Skeletal muscle cell (primary cell): ENCODE results near the gene WSCD2.

Experiments
- DNase-seq: peaks from one replicate; pipeline ENCODE4 v3.0.0-alpha.2; 2010; ENCODE audit warnings: low read depth
- H3K4me3 ChIP-seq: 2 replicates; pipeline ENCODE4 v1.5.1; 2011; ENCODE audit warnings: low read depth, mild to moderate bottlenecking, control low read depth, low read length, moderate library complexity

The WSCD2 gene

DNA sequence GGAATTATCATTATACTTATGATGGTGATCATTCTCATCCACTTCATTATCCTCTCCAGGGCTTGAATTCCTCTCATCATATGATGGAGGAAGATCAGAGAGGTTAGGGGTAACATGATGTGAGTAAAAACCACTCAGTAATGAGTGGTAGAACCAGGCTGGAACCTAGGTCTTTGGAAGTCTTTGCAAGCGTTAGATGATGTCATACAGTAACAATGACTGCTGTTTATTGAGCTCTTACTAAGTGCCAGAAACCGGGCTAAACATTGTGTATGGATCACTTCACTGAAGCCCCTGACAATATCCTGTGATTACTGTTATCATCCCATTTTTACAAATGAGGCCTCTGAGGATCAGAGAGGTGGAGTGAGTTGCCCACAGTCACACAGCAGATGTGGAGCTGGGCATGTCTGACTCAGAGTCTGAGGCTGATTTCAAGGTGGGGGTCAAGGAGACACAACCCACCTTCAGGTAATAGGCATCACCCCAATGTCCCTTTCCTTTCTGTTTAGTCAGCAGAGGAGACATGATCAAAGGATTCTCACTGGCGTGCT is 19.5 kb downstream of the WSCD2 start:
- no peak overlapping the region for H3K4me3 ChIP-seq
- DNase-seq, result no peak

GRCh38 chr12:108150436-108150835 is 21.3 kb downstream of the WSCD2 start:
- no peak for DNase-seq
- no peak overlapping the region for H3K4me3 ChIP-seq

DNA sequence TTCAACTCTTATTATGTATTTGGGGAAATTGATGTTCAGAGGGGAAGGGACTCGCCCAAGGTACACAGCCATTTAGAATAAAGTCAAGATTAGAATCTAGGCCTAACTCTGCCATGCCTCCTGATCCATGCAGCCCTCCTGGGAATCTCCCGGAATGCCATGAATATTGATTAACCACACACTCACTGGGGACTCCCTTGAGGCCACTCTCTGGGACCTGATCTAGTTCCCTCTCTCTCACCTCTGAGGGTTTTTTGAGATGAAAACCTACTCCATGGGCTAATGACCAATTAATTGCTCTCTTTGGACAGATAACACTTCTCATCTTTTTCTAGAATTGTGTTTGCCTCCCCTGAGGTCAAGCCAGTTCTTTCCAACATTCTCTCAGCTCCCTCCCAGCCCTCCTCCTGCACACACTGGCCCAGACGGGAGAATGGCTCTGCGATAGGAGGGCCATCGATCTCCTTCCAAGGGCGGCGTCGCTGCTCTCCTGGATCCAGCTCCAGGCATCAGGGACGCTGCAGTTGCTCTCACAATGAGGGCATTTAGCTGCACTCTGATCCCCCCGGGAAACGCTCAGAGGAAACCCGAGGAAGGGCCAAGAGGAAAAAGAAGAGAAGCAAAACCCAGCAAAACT is 22.6 kb downstream of the WSCD2 start:
- no peak overlapping the region for H3K4me3 ChIP-seq
- no peak for DNase-seq

DNA sequence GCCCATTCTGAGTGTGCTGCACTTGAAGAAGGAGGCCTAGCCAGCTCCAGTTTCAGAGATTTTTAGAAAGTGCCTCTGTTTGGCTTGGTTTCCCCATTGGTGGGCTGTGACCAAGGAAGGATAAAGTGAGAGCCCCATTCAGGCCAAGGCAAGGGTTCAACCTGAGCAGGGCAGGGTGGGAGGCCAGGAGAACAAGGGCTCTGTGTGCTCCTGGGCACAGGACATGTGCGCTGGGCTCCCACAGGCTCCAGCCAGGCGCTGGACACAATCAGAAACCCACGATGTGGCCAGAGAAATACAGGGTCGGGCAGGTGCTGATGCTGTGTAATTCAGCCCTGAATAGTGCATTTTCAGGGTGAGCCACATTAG is 23.1 kb downstream of the WSCD2 start:
- no peak for DNase-seq
- H3K4me3 ChIP-seq, result no peak overlapping the region

- H3K4me3 ChIP-seq, result no peak overlapping the region
- no peak for DNase-seq
Measured at GRCh38 chr12:108156717-108157116, 27.6 kb downstream of the WSCD2 start.

- DNase-seq, result no peak
- H3K4me3 ChIP-seq, result no peak overlapping the region
Measured at GRCh38 chr12:108157870-108158459, 28.9 kb downstream of the WSCD2 start.

GRCh38 chr12:108162207-108162606 is 33.1 kb downstream of the WSCD2 start:
- no peak overlapping the region for H3K4me3 ChIP-seq
- DNase-seq, result no peak

DNA sequence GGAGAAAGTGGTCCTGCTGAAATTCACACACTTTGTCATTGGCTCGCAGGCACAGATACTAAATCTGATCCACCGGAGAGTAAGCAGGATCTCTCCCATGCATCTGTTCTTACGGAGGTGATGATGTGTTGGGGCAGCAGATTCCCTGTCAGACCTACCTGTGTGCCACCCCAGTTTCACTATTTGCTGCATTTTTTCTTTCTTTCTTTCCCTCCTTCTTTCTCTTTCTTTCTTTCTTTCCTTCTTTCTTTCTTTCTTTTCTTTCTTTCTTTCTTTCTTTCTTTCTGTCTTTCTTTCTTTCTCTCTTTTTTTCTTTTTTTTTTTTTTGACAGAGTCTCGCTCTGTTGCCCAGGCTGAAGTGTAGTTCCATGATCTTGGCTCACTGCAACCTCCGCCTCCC is 37.4 kb downstream of the WSCD2 start:
- H3K4me3 ChIP-seq, result no peak overlapping the region
- no peak for DNase-seq

- H3K4me3 ChIP-seq, result no peak overlapping the region
- no peak for DNase-seq
Measured at GRCh38 chr12:108167974-108168373, 38.9 kb downstream of the WSCD2 start.

DNA sequence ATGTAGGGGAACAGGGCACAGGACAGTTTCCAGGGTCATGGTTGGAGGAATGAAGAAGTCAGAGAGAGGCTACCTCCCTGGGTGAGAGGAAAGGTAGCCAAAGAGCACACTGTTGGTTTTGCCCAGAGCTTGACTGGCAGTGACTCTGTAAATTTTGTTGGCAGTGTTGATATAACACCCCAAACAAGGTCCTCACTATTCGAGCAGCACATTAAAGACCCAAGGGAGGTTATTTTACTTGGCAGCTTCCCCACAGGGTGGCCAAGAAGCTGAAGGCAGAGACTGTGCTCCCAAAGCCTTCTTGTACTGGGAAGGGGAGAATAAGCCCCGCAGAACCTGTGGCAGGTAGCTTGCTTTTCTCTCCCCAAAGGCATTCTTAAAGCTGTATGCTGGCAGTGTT is 40.6 kb downstream of the WSCD2 start:
- DNase-seq, result no peak
- no peak overlapping the region for H3K4me3 ChIP-seq

- H3K4me3 ChIP-seq, result no peak overlapping the region
- DNase-seq, result no peak
Measured at GRCh38 chr12:108170164-108170563, 41.1 kb downstream of the WSCD2 start.

DNA sequence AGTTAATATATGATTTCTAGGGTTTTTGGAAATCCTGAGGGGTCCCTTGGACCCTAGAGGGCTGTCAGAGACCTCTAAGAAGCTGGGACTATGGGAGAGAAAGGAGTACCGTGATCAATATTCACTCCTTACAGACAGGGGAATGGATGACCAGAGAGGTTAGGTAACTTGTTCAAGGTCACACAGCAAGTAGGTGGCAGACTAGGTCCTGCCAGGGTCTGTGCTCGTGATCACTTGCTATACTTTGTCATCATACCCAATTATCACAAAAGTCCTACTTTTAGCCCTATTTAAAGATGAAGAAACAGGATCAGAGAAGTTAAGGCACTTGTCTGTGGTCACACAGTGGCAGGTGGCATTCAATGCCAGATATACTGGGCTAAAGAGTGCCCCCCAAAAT is 42.9 kb downstream of the WSCD2 start:
- no peak for DNase-seq
- H3K4me3 ChIP-seq, result no peak overlapping the region

GRCh38 chr12:108173160-108173559 is 44.1 kb downstream of the WSCD2 start:
- no peak overlapping the region for H3K4me3 ChIP-seq
- no peak for DNase-seq

GRCh38 chr12:108173892-108174291 is 44.8 kb downstream of the WSCD2 start:
- no peak overlapping the region for H3K4me3 ChIP-seq
- no peak for DNase-seq

GRCh38 chr12:108174641-108175040 is 45.6 kb downstream of the WSCD2 start:
- no peak for DNase-seq
- H3K4me3 ChIP-seq, result no peak overlapping the region

- DNase-seq, result no peak
- H3K4me3 ChIP-seq, result no peak overlapping the region
Measured at GRCh38 chr12:108175310-108175709, 46.2 kb downstream of the WSCD2 start.

GRCh38 chr12:108176292-108176691 is 47.2 kb downstream of the WSCD2 start:
- H3K4me3 ChIP-seq, result no peak overlapping the region
- DNase-seq, result no peak

DNA sequence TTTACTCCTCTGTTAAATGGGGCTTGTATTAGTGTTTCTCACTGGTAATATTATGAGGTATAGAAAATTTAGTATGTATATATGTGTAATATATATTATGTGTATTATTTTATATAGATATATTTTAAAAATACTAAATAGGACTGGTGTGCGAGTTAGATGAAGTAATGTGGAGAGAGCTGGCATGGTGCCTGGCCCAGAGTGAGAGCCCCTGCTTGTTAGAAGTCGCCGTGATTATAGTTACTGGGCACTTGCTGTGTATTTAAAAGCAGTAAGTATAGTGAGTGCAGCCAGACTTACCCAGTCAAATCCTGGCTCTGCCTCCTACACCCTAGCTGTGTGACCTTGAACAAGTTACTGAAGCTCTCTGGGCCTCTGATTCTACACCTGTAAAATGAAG is 48.0 kb downstream of the WSCD2 start:
- no peak overlapping the region for H3K4me3 ChIP-seq
- DNase-seq, result no peak

DNA sequence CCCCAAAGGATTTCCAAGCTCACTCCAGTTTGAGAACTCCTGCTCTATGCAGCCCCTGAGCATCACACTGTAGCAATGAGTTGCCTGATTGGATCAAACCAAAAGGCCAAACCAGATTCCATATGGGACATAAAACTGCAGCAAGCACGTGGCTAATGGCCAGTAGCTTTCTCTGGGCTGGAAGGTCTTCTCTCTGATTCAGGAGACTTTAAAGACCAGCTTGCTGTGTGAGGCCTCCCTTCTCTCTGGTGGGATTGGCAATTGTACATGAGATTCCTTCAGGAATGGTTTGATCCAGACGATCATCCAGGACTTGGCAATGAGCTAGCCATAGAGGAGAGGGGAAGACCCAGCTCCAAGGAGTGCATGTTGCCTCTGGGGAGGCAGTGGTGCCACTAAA is 50.2 kb downstream of the WSCD2 start:
- no peak overlapping the region for H3K4me3 ChIP-seq
- DNase-seq, result no peak

DNA sequence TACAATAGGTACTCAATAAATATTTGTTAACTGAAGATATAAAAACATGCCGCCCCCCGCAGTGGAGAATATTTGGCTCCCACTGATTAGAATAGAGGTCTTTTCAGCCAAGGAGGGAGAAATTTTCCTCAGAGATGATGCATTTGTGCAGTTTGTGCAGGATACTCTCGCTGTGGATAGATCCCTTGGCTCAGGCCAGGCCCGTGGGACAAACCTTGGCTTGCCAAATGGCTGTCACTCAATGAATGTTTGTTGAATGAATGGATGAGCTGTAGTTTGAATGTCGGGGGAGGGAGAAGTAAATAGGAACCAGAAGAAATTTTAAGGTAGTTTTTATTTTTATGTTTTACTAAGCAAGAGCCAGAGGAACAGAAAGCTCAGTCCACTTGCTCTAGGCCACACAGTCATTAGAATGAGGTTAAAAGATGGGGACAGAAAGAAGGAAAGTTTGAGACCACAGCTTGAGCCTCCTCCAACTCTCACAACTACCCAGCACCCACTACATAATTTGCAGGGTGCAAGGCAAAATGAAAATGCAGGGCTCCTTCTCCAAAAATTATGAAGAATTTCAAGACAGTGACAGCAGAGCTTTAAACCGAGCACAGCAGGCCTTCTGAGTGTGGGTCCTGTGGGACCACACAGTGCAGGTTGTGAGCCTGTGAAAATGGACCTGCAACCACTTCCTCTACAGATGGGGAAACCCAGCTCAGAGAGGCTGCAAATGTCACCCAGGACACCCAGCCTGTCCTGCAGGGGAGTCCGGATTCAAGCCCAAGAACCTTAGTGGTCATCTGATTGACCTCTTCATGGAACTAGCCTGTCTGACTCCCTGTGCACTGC is 51.4 kb downstream of the WSCD2 start:
- H3K4me3 ChIP-seq, result no peak overlapping the region
- DNase-seq, result no peak

DNA sequence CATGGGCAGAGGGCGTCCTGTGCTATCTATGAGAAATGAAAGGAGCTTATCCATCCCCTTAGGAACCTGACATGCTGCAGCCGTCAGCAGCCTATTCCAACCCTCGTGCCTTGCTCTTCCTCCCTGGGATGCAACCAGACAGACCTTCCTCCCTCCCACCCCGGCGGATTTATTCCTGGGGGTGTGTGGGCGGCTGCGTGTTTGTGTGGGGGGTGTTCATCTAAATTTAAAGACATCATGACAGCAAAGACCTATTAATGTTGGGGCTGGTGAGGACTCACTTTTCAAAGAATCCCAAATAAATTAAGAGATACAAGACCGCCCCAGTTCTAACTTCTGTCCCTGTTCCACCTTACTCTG is 52.0 kb downstream of the WSCD2 start:
- DNase-seq, result no peak
- H3K4me3 ChIP-seq, result no peak overlapping the region
